Endothelial cell (in vitro differentiated cells): ENCODE results near the gene SYDE1. TPM values are rescaled to one million over a fixed set of nuclear protein-coding genes. Genes with fewer than 3 reads are reported as not detected.
A peak's percentile ranks its signal among the peaks of the same experiment; 100 is the strongest.

Experiments
- DNase-seq: peaks from one replicate; pipeline ENCODE4 v3.0.0; 2021; ENCODE audit warnings: low spot score
- H3K27ac Mint-ChIP-seq: one replicate; pipeline ENCODE4 v1.8.0; 2021; ENCODE audit warnings: mixed read lengths, inconsistent platforms; ENCODE audit not compliant: unreplicated experiment
- H3K27me3 Mint-ChIP-seq: one replicate; pipeline ENCODE4 v1.8.0; 2021; ENCODE audit warnings: mild to moderate bottlenecking, moderate library complexity, mixed read lengths, inconsistent platforms; ENCODE audit not compliant: unreplicated experiment
- H3K36me3 Mint-ChIP-seq: one replicate; pipeline ENCODE4 v1.8.0; 2021; ENCODE audit warnings: mild to moderate bottlenecking, low read depth, mixed read lengths, inconsistent platforms; ENCODE audit not compliant: unreplicated experiment
- H3K4me1 Mint-ChIP-seq: one replicate; pipeline ENCODE4 v1.8.0; 2021; ENCODE audit warnings: mild to moderate bottlenecking, mixed read lengths, inconsistent platforms; ENCODE audit not compliant: unreplicated experiment
- H3K4me3 Mint-ChIP-seq: one replicate; pipeline ENCODE4 v1.8.0; 2021; ENCODE audit warnings: mild to moderate bottlenecking, mixed read lengths, inconsistent platforms; ENCODE audit not compliant: unreplicated experiment
- H3K9me3 Mint-ChIP-seq: one replicate; pipeline ENCODE4 v1.8.0; 2021; ENCODE audit warnings: mixed read lengths, inconsistent platforms; ENCODE audit not compliant: unreplicated experiment
- CTCF ChIP-seq: fragments of 200-600 bp; sonication (generic); IDR thresholded peaks from one replicate; pipeline ENCODE4 v1.5.0; 2021; ENCODE audit warnings: antibody characterized with exemption; ENCODE audit not compliant: unreplicated experiment
- total RNA-seq: library from RNA; stranded (reverse); fragmentation: NEBNext Ultra II Directional; extraction: Animal tissue kit (Norgen Biotek cat#: 25700); gene quantifications from one replicate; pipeline ENCODE4 v1.2.1, GENCODE V29; 2021; ENCODE audit not compliant: unreplicated experiment

The SYDE1 gene
- total RNA-seq, 1 donor from 2014 or later, result 43.5 TPM

- H3K9me3 Mint-ChIP-seq, result no peaks in the 10 kb centered on the region
- H3K27ac Mint-ChIP-seq, result peak overlapping the region; percentile 23
These were observed 13.2 kb downstream of the SYDE1 start for GRCh38 chr19:15120135-15121026.

GRCh38 chr19:15122331-15123030, 15.3 kb downstream of the SYDE1 start:
- Mint-ChIP-seq H3K4me1 (peaks cover 16% of the 10 kb centered on the region), H3K9me3 (no peaks in the 10 kb centered on the region), H3K36me3 (peaks cover 37% of the 10 kb centered on the region), H3K4me3 (no peak overlapping the region), H3K27me3 (peaks cover 16% of the 10 kb centered on the region), H3K27ac (no peak overlapping the region)
- no peak for TF ChIP-seq CTCF
- no peak for DNase-seq

More at GRCh38 chr19:15120135-15121026, 13.2 kb downstream of the SYDE1 start:
- peak overlapping the region; percentile 16 for H3K4me3 Mint-ChIP-seq
- TF ChIP-seq CTCF, result no peak
- H3K4me1 Mint-ChIP-seq, result peaks cover 33% of the 10 kb centered on the region
- no peak for DNase-seq
- H3K36me3 Mint-ChIP-seq, result peaks cover 49% of the 10 kb centered on the region
- H3K27me3 Mint-ChIP-seq, result peaks cover 27% of the 10 kb centered on the region

GRCh38 chr19:15123031-15123890, 16.1 kb downstream of the SYDE1 start:
- Mint-ChIP-seq H3K4me3 (no peak overlapping the region), H3K4me1 (peaks cover 12% of the 10 kb centered on the region), H3K36me3 (peaks cover 29% of the 10 kb centered on the region), H3K27me3 (peaks cover 9% of the 10 kb centered on the region), H3K9me3 (no peaks in the 10 kb centered on the region), H3K27ac (no peak overlapping the region)
- TF ChIP-seq CTCF, result no peak
- DNase-seq, result no peak

GRCh38 chr19:15123900-15124299, 16.7 kb downstream of the SYDE1 start:
- H3K27me3 Mint-ChIP-seq, result peaks cover 6% of the 10 kb centered on the region
- H3K9me3 Mint-ChIP-seq, result no peaks in the 10 kb centered on the region
- peak overlapping the region; percentile 100 for H3K4me3 Mint-ChIP-seq
- no peak for DNase-seq
- peaks cover 12% of the 10 kb centered on the region for H3K4me1 Mint-ChIP-seq
- no peak overlapping the region for H3K27ac Mint-ChIP-seq
- no peak for TF ChIP-seq CTCF
- H3K36me3 Mint-ChIP-seq, result peaks cover 23% of the 10 kb centered on the region
